ENCODE results near the gene KRT85.

DNA sequence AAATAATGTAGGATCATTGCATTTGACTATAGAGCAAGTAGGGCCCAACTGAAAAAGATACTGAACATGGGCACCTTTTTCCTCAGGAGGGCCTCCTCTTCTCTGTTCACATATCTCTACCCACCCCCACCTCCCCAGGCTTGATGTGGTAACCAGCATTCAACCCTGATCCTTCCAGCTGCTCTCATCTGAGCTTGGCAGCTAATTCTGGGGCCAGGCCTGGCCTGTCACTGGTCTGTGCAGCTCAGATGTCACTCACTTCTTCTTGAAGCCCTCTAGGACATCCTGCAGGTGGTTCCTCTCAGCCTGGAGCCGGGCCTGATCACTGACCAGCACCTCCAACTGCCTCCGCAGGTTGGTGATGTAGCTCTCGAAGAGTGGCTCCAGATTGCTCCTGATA, 16.1 kb upstream of the KRT85 start:
- TF ChIP-seq, protein P1, sequence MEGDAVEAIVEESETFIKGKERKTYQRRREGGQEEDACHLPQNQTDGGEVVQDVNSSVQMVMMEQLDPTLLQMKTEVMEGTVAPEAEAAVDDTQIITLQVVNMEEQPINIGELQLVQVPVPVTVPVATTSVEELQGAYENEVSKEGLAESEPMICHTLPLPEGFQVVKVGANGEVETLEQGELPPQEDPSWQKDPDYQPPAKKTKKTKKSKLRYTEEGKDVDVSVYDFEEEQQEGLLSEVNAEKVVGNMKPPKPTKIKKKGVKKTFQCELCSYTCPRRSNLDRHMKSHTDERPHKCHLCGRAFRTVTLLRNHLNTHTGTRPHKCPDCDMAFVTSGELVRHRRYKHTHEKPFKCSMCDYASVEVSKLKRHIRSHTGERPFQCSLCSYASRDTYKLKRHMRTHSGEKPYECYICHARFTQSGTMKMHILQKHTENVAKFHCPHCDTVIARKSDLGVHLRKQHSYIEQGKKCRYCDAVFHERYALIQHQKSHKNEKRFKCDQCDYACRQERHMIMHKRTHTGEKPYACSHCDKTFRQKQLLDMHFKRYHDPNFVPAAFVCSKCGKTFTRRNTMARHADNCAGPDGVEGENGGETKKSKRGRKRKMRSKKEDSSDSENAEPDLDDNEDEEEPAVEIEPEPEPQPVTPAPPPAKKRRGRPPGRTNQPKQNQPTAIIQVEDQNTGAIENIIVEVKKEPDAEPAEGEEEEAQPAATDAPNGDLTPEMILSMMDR (IDR thresholded peaks at IDR 0.05), result no peak
- TF ChIP-seq ZFX (IDR thresholded peaks at IDR 0.05; ENCODE audit: borderline replicate concordance), result no peak

Measured in 22Rv1 (cell line).